Globus pallidus (tissue), 1 donor: Measurements from ENCODE around the gene PATJ.
"Not testable (repeated sequence)": the region's sequence is repeated elsewhere in the genome, so short reads cannot be mapped to it uniquely, and the experiment has no call there.

Experiments used
- DNase-seq: peaks from one replicate; pipeline ENCODE4 v3.0.0-alpha.2; 2015; ENCODE audit warnings: low spot score

Gene PATJ

GRCh38 chr1:62103846-62104245, 361.6 kb downstream of the PATJ start:
- no peak for DNase-seq

DNA sequence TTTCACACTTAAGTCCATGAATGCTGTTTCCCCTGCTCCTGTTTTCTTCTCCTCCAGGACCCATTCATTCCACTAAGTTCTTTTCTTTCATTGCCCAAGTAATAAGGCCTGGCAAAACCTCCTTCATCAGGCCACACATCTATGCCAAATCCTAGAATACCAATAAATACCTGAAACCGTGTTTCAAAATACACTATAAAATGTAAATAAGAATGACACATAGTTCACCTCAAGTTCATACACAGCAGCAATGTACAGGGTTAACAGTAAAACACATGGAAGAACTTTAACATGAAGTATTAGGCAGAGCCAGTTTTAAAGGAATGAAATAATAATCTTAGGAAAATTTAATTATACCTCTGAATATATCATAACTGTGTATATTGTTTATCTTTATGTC, 365.6 kb downstream of the PATJ start:
- no peak for DNase-seq

- DNase-seq: no peak
Measured at GRCh38 chr1:62109124-62109523, 366.8 kb downstream of the PATJ start.

- no peak for DNase-seq
Measured at GRCh38 chr1:62110198-62110817, 368.0 kb downstream of the PATJ start.

GRCh38 chr1:62111084-62111483, 368.8 kb downstream of the PATJ start:
- DNase-seq: no peak

DNA sequence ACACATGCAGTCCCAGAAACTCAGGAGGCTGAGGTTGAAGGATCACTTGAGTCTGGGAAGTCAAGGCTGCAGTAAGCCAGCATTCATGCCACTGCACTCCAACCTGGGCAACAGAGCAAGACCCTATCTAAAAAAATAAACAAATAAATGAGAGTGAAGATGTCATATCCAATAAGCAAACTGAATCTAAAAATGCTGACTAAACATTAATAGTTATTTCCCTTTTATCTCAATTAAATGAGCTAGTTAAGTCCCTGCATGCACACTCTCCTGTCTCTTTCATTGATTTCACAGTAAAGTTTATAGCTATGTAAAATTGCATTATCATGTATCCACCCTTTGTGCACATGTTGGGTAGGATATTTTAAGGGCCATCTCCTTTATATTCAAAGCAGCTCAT, 371.2 kb downstream of the PATJ start:
- DNase-seq: no peak

- no peak for DNase-seq
Measured at GRCh38 chr1:62117018-62117750, 374.9 kb downstream of the PATJ start.

- DNase-seq: no peak
Measured at GRCh38 chr1:62126579-62127290, 384.5 kb downstream of the PATJ start.

DNA sequence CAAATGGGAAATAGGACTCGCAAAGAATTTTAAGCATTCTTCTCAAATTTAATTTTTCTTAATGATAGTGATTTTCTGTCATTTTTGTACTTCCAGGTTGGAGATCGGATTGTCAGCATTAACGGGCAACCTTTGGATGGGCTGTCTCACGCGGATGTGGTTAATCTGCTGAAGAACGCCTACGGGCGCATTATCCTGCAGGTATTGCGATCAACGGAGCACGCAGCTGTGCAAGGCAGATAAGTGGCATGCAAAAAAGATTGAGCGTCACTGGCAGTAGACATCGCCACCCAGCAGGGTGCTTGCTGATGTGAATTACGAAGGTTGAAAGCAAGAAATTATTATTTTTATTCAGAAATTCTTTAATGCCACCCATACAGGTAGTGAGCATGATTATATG, 386.5 kb downstream of the PATJ start:
- DNase-seq: no peak

DNA sequence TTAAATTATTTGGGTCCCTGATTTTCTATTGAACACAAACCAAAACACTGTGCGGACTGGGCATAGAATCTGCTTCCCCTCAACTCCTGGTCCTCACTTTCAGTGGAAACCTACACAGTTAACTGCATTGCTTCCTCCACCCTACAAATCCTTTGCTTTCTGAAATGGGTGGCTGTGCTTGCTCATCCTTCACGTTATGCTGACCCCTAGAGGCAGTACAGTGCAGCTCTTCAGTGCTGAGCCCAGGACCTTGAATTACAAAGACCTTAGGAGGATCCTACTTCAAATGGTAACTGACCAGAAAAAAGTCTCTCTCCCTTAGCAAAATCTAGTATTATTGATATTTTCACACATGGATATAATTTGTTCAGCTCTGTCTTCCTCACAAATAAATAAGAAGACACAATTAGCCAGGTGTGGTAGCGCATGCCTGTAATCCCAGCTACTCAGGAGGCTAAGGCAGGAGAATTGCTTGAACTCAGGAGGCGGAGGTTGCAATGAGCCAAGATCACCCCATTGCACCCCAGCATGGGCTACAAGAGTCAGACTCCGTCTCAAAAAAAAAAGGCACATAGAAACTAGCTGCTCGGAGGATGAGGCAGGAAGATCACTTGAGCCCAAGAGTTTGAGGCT, 388.9 kb downstream of the PATJ start:
- peak; percentile 51 for DNase-seq

GRCh38 chr1:62138029-62138428, 395.7 kb downstream of the PATJ start:
- DNase-seq: no peak

DNA sequence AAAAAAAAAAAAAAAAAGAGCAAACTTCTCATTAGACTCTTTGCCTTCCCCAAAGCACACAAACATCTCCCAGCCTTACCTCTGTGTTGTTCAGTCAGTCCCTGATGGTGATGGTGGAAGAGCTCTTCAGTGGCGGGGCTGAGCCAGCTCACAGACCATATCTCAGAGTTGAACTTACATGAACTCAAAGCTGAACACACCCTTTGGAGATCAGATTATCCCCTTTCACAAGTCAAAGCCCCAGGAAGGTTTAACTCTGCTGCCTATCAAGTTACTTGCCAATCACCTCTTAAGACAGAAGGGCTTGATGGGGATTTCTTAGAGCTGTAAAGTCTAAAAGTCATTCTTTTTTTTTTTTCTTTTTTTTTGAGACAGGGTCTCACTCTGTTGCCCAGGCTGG, 397.1 kb downstream of the PATJ start:
- DNase-seq: no peak

GRCh38 chr1:62140666-62141065, 398.4 kb downstream of the PATJ start:
- DNase-seq: no peak

DNA sequence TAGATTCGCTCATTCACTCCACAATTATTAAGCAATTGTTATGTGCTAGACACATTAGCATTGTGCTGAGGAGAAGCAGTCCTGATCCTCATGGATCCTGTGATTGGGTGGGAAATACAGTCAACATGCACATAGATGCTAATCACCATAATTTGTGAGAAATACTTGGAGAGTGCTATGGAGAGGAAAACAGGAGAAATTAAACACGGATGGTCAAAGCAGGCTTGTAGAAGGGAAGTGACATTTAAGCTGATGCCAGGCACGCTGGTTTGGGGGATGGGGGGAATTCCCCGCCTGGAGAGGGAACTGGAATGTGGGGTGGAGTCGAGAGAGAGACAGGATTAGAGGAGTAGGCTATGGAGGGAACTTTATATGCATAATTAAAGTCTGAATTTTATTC, 400.2 kb downstream of the PATJ start:
- no peak for DNase-seq

DNA sequence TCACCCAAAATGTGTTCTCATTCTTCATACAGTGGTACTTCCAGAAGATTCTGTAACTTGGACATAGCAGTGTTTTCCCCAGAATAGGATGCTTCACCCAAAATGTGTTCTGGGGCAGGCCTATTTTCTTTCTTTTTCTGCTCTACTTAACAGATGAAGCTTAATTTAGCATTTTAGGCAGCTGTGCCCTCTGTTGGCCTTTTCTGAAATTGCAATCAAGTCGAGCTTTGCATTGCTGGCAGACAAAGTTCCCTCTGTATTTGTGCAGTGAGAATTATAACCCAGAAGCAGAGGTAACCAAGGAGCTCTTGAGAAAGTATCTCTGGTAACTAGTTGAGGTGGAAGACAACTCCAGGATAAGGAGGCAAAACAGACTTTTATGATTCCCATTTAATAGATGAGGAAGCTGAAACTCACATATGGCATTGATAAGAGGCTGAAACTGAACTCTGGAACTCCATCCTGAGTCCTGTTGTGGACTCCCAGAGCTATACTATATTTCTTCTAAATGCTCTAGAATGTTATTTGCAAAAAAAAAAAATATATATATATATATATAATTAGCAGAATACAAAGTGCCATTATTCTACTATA, 402.1 kb downstream of the PATJ start:
- peak; percentile 54 for DNase-seq

GRCh38 chr1:62159940-62160348, 417.7 kb downstream of the PATJ start:
- no peak for DNase-seq

- no peak for DNase-seq
Measured at GRCh38 chr1:62161711-62162110, 419.4 kb downstream of the PATJ start.

GRCh38 chr1:62170380-62170779, 428.1 kb downstream of the PATJ start:
- DNase-seq: not testable (repeated sequence)

GRCh38 chr1:62175568-62176179, 433.4 kb downstream of the PATJ start:
- DNase-seq: peak; percentile 22

GRCh38 chr1:62176597-62177312, 434.5 kb downstream of the PATJ start:
- no peak for DNase-seq

DNA sequence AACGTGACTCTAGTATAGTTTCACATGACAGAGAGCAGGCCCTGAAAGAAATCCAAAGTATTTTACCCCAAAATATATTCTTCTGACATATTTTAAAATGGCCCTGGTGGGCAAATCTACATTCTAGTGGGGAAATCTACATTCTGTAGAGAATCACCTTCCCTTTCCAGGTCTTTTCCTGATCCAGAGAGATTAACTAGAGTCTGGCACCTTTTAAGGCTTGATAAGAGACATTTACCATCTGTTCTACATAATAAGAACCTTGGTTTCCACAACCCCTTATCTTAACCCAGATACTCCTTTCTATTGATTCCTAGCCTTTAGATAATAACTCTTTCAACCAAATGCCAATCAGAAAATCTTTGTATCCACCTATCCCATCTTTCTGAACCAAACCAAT, 435.3 kb downstream of the PATJ start:
- DNase-seq: no peak
